ENCODE results near the gene ERMAP. TPM values are rescaled to one million over a fixed set of nuclear protein-coding genes. Genes with fewer than 3 reads are reported as not detected.

The ERMAP gene
- total and polyA plus RNA-seq, 2 of the 8 experiments (the other 6 are each of a cell fraction or from before 2014, with no cell fraction given) = 2.5 to 3.9 TPM

GRCh38 chr1:42821690-42822089 is 4.8 kb downstream of the ERMAP start (continued):
- TF ChIP-seq EP300 (IDR thresholded peaks at IDR 0.05; ENCODE audit: borderline replicate concordance in 1 of 2, low read depth in 2 of 2, low read length in 2 of 2) = no peak
- TF ChIP-seq BACH1 (IDR thresholded peaks at IDR 0.05; ENCODE audit: low read length) = no peak

All from H1 (cell line).